GM12878 (cell line): Measurements from ENCODE around the gene CFAP126. TPM values are rescaled to one million over a fixed set of nuclear protein-coding genes. Genes with fewer than 3 reads are reported as not detected.
"Not testable (repeated sequence)": the region's sequence is repeated elsewhere in the genome, so short reads cannot be mapped to it uniquely, and the experiment has no call there.

Experiments used
- ATAC-seq: fragments of 200-7000 bp; cut with Tn5 transposase; 3 replicates; pipeline ENCODE4 v1.9.1; 2020; ENCODE audit warnings: mild to moderate bottlenecking, moderate library complexity
- BruUV-seq: library from RNA; stranded (reverse); fragments of 400-500 nt; replicated peaks from 2 replicates; lab custom pipeline; 2021; lab: Mats Ljungman, UMichigan
- CTCF ChIA-PET: fragments of 300-600 bp; sonication (Branson Sonifier 250); formaldehyde crosslinking; extraction: SDS; loops from one replicate; lab custom pipeline; 2021; ENCODE audit warnings: inconsistent platforms; lab: Yijun Ruan, JAX
- POLR2A ChIA-PET: fragments of 350-600 bp; formaldehyde crosslinking; extraction: SDS; loops from one replicate; lab custom pipeline; 2021; ENCODE audit warnings: inconsistent platforms; lab: Charles Lee
- RAD21 ChIA-PET: fragments of 300-600 bp; sonication (Branson Sonifier 250); formaldehyde crosslinking; loops from one replicate; lab custom pipeline; 2023; ENCODE audit warnings: antibody characterized with exemption; ENCODE audit not compliant: unreplicated experiment; lab: Charles Lee
- SMC1A ChIA-PET: fragments of 300-600 bp; sonication (Branson Sonifier 250); formaldehyde crosslinking; loops from one replicate; lab custom pipeline; 2023; ENCODE audit not compliant: unreplicated experiment, uncharacterized antibody; lab: Charles Lee
- DNase-seq: peaks from one replicate; pipeline ENCODE4 v3.0.0-alpha.2; 2011; ENCODE audit warnings: low read depth, low spot score
- FAIRE-seq: peaks from 3 replicates; lab custom pipeline; 2011; peaks lifted over from hg19 to GRCh38; lab: Jason Lieb, UNC
- H2AFZ ChIP-seq: 2 replicates; pipeline ENCODE4 v1.6.0; 2011; ENCODE audit warnings: low read depth, low read length, control low read depth; ENCODE audit not compliant: control insufficient read depth
- H3K27ac ChIP-seq: 2 replicates; pipeline ENCODE4 v1.5.1; 2011; ENCODE audit warnings: control low read depth; ENCODE audit not compliant: control insufficient read depth, insufficient read depth
- H3K27me3 ChIP-seq, 2 experiments: replicated peaks in 1 of 2; 2 replicates each; pipeline versions ENCODE4 v1.6.0 to v1.6.1; 2011; ENCODE audit warnings: low read length in 1 of 2; ENCODE audit not compliant: control insufficient read depth in 2 of 2, insufficient read depth in 2 of 2
- H3K36me3 ChIP-seq, 2 experiments: 2 replicates each; pipeline ENCODE4 v1.5.1; 2011; ENCODE audit warnings: low read length in 1 of 2; ENCODE audit not compliant: control insufficient read depth in 2 of 2, insufficient read depth in 2 of 2
- H3K4me1 ChIP-seq: 2 replicates; pipeline ENCODE4 v1.6.1; 2011; ENCODE audit warnings: mild to moderate bottlenecking, low read length, moderate library complexity, mixed read lengths; ENCODE audit not compliant: control insufficient read depth, insufficient read depth
- H3K4me2 ChIP-seq: 2 replicates; pipeline ENCODE4 v1.6.0; 2011; ENCODE audit warnings: control low read depth; ENCODE audit not compliant: control insufficient read depth, insufficient read depth
- H3K4me3 ChIP-seq: fragments of 200-600 bp; sonication (generic); 2 replicates; pipeline ENCODE4 v1.5.1; 2016
- H3K79me2 ChIP-seq: 2 replicates; pipeline ENCODE4 v1.6.0; 2011; ENCODE audit warnings: low read length; ENCODE audit not compliant: control insufficient read depth, insufficient read depth
- H3K9ac ChIP-seq: 2 replicates; pipeline ENCODE4 v1.8.0; 2011; ENCODE audit warnings: low read length, control low read depth, mixed read lengths; ENCODE audit not compliant: control insufficient read depth, insufficient read depth
- H3K9me3 ChIP-seq: replicated peaks from 3 replicates; pipeline ENCODE4 v1.5.1; 2011; ENCODE audit warnings: mild to moderate bottlenecking, low read length; ENCODE audit not compliant: control insufficient read depth, insufficient read depth
- H4K20me1 ChIP-seq: 2 replicates; pipeline ENCODE4 v1.6.0; 2011; ENCODE audit not compliant: control insufficient read depth, insufficient read depth
- NR2C2 ChIP-seq: IDR thresholded peaks from 2 replicates; pipeline ENCODE4 v1.6.1; 2011; ENCODE audit warnings: borderline replicate concordance, low read depth; ENCODE audit not compliant: control insufficient read depth, insufficient read length
- ZNF217 ChIP-seq: fragments of 450-650 bp; IDR thresholded peaks from 2 replicates; pipeline ENCODE4 v1.6.1; 2017; ENCODE audit warnings: antibody characterized with exemption, mild to moderate bottlenecking
- WGBS: methylation state at CpG from one replicate; pipeline ENCODE4 v1.1.6; 2016; ENCODE audit warnings: low lambda C conversion rate; ENCODE audit not compliant: insufficient replicate concordance, insufficient coverage; ENCODE audit errors: missing lambda C conversion rate; 5-methylcytosine and 5-hydroxymethylcytosine counted together
- in situ Hi-C: fragments of 300-500 bp; cut with MboI; formaldehyde crosslinking; loops from 9 replicates; pipeline ENCODE4 v1.14.3; 2018; ENCODE audit warnings: mixed read lengths
- intact Hi-C: fragments of 100-400 bp; cut with micrococcal nuclease; formaldehyde crosslinking; loops from one replicate; pipeline ENCODE4 v1.14.2; 2022; ENCODE audit not compliant: unreplicated experiment
- polyA plus RNA-seq, 11 experiments: library from polyadenylated mRNA; depleted of rRNA in 4 of 11; unstranded in 6 of 11; stranded (reverse) in 5 of 11; fragments of >200 nt; fragmentation: Nextera tagmentation in 4 of 11; fragmentation: Illumina TruSeq in 1 of 11; extraction: Ambion mirVana in 4 of 11; extraction: Trizol in 1 of 11; gene quantifications; 1 replicate in 1 of 11; 2 replicates in 10 of 11; pipeline versions ENCODE4 v1.2.1 to v1.2.3, GENCODE V29; 2011 to 2016; ENCODE audit warnings: inconsistent platforms in 2 of 11, missing spikeins in 2 of 11, low read depth in 1 of 11
- total RNA-seq, 4 experiments: library from RNA; depleted of rRNA in 3 of 4; stranded (reverse); fragments of >200 nt in 3 of 4; fragmentation: Illumina TruSeq in 1 of 4; extraction: Trizol in 1 of 4; gene quantifications; 2 replicates each; pipeline versions ENCODE4 v1.2.1 to v1.2.3, GENCODE V29; 2013 to 2021

The CFAP126 gene
- total and polyA plus RNA-seq, 10 of the 15 experiments (the other 5 are each of a cell fraction or from before 2014, with no cell fraction given) = not detected

DNA sequence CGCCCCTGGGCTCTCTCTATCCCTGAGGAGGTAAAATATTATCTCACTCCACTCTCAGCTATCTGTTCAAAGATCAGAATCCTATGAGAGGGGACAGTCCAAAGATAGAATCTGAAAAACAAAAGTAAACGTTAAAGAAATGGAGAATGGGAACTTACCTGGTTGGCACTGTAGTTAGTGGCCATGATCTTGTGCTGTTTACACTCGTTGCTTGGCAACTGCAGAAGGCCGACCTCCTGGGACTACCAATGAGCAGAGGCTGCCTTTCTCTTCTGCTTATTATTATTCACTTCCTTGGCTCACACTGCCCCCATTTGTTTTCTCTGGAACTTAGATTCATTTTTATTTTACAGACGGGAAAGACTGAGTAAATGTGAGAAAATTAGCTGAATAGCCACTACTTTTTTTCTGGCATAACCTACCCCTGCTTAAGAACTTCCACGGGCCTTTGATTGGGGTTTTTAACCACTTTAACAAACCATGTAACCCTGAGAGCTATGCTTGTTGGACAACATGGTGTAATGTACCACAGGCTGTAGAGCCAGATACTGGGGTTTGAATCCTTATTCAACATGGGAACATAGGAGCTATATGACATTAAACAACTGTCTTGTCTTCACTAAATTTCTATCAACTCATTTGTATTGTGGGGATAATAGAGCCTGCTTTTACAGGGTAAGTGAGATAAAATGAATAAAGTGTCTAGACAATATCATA, at the start of gene CFAP126 (continued):
- TF ChIP-seq ZNF217 = no peak
- no peak for TF ChIP-seq NR2C2
- TF ChIP-seq, all 136 proteins: peak for 9

DNA sequence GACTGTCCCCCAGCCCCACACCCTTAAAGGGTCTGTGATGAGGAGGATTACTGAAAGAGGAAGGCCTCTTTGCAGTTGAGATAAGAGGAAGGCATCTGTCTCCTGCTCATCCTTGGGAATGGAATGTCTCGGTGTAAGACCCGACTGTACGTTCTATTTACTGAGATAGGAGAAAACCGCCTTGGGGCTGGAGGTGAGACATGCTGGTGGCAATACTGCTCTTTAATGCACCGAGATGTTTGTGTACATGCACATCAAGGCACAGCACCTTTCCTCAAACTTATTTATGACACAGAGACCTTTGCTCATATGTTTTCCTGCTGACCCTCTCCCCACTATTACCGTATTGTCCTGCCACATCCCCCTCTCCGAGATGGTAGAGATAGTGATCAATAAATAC, 45.4 kb upstream of the CFAP126 start:
- SMC1A ChIA-PET, ATAC-seq, H2AFZ ChIP-seq, BruUV-seq, H3K27me3 ChIP-seq, H3K36me3 ChIP-seq, H4K20me1 ChIP-seq, FAIRE-seq, H3K79me2 ChIP-seq, H3K9me3 ChIP-seq, H3K27ac ChIP-seq, in situ Hi-C loops, H3K4me3 ChIP-seq, H3K4me1 ChIP-seq, H3K4me2 ChIP-seq, H3K9ac ChIP-seq, POLR2A ChIA-PET, DNase-seq, CTCF ChIA-PET, intact Hi-C loops, RAD21 ChIA-PET: not testable (repeated sequence)
- 68% methylated on average over 7 of the region's 7 CpGs for WGBS

DNA sequence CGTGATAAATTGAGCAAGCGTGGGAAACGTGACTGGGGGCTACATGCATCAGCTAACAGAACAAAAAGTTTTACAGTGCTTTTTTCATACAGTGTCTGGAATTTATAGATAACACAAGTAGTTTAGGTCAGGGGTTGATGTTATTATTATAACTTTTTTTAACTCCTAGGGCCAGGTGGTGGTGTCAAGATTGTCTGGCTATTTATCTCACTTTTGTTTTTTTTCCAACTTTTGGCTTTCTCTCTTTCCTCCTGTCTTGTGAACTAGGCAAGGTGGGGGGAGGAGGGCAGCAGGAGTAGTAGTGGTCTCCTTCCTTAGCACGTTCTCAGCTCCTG, 42.9 kb upstream of the CFAP126 start:
- WGBS = 69% methylated on average over 4 of the region's 4 CpGs

More for the DNA sequence above, 42.9 kb upstream of the CFAP126 start:
- in situ Hi-C loops, BruUV-seq, RAD21 ChIA-PET, H3K4me1 ChIP-seq, ATAC-seq, H3K79me2 ChIP-seq, H3K9me3 ChIP-seq, H2AFZ ChIP-seq, H3K9ac ChIP-seq, intact Hi-C loops, FAIRE-seq, H3K36me3 ChIP-seq, H3K4me3 ChIP-seq, H4K20me1 ChIP-seq, H3K27me3 ChIP-seq, DNase-seq: not testable (repeated sequence)
- ChIA-PET CTCF (interaction anchor here (1.2 kb wide), 1 partner anchor 10 kb away, joined by 6 read pairs; no protein-coding TSS in a partner anchor), POLR2A (interaction anchor here (1.2 kb wide), 1 partner anchor 10 kb away, joined by 3 read pairs; no protein-coding TSS in a partner anchor), SMC1A (interaction anchor here (0.7 kb wide), 1 partner anchor 185 kb away, joined by 4 read pairs; the partner anchor contains the start of gene TOMM40L)
- Histone ChIP-seq H3K27ac (peak overlapping the region; percentile 63; the same call in 1 of the 2 replicates), H3K4me2 (peak overlapping the region; percentile 63; the same call in 1 of the 2 replicates)
